Measurements from ENCODE around the gene SMIM11.
A peak's percentile ranks its signal among the peaks of the same experiment; 100 is the strongest.
"Not testable (repeated sequence)": the region's sequence is repeated elsewhere in the genome, so short reads cannot be mapped to it uniquely, and the experiment has no call there.

The SMIM11 gene

DNA sequence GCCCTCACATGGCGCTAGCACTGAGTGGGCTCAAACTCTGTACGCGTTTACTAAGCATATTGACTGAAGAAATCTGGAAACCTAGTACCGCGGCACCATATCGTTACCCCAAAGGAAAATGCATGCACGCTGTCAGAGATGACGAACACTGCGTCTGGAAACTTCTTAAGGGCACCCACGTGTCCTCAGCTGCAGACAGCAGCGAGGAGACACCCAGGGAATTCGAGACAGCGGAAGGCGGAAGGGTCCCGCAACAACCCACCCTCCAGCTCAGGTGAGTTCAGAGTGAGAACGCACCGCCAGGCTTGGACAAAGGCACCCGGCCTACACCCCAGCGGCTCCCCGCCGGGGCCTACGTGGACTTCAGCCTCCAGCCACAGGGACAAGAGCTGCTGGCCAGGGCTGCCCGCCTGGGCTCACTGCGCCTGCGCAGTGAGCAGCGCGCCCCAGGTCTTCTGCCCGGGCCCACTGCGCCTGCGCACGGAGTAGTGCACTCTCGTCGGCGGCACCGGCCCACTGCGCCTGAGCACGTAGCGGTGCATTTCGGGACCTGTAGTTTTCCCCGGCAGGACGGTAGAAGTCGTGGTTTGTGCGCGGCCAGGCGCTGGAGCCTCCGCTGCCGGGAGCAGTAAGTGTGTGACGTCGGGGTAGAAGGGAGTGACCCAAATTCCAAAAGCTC lies at the start of gene SMIM11:
Gene SMIM11, plus strand, starts transcription at position 568 of the 679 bp plus-strand sequence. CDS start 3,998 bp downstream, outside the sequence.
- H3K4me1 Mint-ChIP-seq, H3K27me3 Mint-ChIP-seq, H3K4me3 Mint-ChIP-seq, H3K27ac Mint-ChIP-seq, H3K36me3 Mint-ChIP-seq, H3K9me3 Mint-ChIP-seq: not testable (repeated sequence)

DNA sequence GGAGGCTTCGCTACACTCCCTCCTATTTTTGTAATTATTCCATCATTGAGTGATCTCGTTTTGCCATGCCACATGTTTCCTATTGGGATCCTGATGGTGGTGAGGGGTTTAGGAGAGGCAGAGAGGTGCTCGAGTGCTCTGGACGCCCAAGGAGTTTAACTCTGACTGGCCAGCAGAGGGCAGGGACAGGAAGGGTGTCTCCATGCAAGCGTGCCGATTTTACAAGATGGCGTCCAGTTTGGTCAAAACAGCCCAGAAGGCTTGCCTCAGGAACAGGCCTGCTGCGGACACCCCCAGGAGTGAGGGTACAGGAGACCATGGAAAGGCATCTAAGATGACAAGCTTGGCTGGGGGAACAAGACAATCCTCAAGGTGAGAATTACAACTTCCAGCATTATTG lies 45.3 kb upstream of the SMIM11 start:
- H3K4me1 Mint-ChIP-seq, result no peaks in the 10 kb centered on the region
- no peak overlapping the region for H3K4me3 Mint-ChIP-seq
- H3K27me3 Mint-ChIP-seq, result peaks cover 1% of the 10 kb centered on the region
- H3K27ac Mint-ChIP-seq, result no peak overlapping the region
- H3K9me3 Mint-ChIP-seq, result no peaks in the 10 kb centered on the region
- H3K36me3 Mint-ChIP-seq, result no peaks in the 10 kb centered on the region

DNA sequence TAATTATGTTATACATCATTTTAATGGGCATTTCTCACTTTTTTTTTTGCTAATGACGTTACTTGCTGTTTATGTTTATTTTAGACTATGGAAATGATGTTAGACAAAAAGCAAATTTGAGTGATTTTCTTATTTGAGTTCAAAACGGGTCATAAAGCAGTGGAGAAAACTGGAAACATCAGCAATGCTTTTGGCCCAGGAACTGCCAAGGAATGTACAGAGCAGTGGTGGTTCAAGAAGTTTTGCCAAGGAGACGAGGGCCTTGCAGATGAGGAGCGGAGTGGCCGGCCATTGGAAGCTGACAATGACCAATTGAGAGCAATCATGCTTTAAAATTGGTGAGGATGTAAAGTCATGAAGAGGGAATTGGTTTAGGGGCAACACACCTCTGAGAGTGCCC lies 43.6 kb upstream of the SMIM11 start:
- Mint-ChIP-seq H3K36me3 (no peaks in the 10 kb centered on the region), H3K27me3 (peaks cover 1% of the 10 kb centered on the region), H3K27ac (no peak overlapping the region), H3K4me3 (no peak overlapping the region), H3K4me1 (no peaks in the 10 kb centered on the region), H3K9me3 (no peaks in the 10 kb centered on the region)

GRCh38 chr21:34332347-34332746 lies 43.0 kb upstream of the SMIM11 start:
- Mint-ChIP-seq H3K27me3 (peaks cover 1% of the 10 kb centered on the region), H3K36me3 (no peaks in the 10 kb centered on the region), H3K9me3 (no peaks in the 10 kb centered on the region), H3K4me1 (no peaks in the 10 kb centered on the region), H3K4me3 (no peak overlapping the region), H3K27ac (no peak overlapping the region)

DNA sequence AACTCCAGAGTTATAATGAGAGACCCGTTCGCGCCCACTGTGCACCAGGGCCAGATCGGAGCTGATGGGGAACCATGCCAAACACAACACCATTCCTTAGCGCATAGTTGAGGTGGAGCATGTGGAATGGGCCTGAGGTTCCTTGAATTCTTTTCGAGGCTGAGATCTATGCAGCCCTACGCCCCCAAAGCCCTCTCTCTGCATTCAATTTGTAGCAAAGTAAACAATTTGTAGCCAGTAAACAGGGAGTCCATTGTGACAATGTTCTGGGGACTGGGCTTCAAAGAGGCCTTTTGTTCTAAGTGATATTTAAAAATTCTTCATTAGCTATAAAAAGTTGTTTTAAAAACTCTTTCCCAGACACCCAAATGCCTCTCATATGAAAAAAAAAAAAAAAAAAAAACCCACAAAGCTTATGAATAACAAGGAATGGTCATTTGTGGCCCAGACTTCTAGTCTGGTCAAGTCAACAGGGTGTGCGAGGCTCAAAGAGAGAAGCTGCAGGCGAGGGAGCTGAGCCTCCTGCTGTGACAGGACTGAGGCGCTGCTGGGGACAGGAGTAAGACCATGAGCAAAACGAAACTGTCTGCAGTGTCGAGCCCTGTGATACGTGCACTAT lies 42.1 kb upstream of the SMIM11 start:
- H3K36me3 Mint-ChIP-seq, result no peaks in the 10 kb centered on the region
- H3K4me3 Mint-ChIP-seq, result no peak overlapping the region
- no peaks in the 10 kb centered on the region for H3K9me3 Mint-ChIP-seq
- no peaks in the 10 kb centered on the region for H3K4me1 Mint-ChIP-seq
- H3K27me3 Mint-ChIP-seq, result peaks cover 1% of the 10 kb centered on the region
- peak overlapping the region; percentile 52 for H3K27ac Mint-ChIP-seq

GRCh38 chr21:34335316-34335715 lies 40.0 kb upstream of the SMIM11 start:
- H3K27me3 Mint-ChIP-seq, result peaks cover 1% of the 10 kb centered on the region
- no peaks in the 10 kb centered on the region for H3K4me1 Mint-ChIP-seq
- no peaks in the 10 kb centered on the region for H3K9me3 Mint-ChIP-seq
- no peak overlapping the region for H3K27ac Mint-ChIP-seq
- no peak overlapping the region for H3K4me3 Mint-ChIP-seq
- no peaks in the 10 kb centered on the region for H3K36me3 Mint-ChIP-seq

DNA sequence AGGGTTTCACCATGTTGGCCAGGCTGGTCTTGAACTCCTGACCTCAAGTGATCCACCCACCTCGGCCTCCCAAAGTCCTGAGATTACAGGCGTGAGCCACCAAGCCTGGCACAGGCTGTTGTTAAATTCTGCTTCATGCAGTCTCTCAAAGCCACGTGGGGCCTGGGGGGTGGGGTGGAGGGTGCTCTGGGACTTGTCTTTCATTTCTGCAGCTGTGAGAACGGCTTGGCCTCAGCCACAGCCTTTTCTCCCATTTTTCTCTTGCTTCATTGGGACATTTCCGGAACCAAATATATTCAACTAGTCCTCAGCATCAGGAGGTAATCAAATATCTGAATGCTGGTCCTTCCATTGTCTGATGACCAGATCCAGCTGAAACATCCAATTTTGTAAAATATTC lies 39.1 kb upstream of the SMIM11 start:
- Mint-ChIP-seq H3K4me1 (no peaks in the 10 kb centered on the region), H3K36me3 (no peaks in the 10 kb centered on the region), H3K27me3 (peaks cover 1% of the 10 kb centered on the region), H3K27ac (no peak overlapping the region), H3K4me3 (no peak overlapping the region), H3K9me3 (no peaks in the 10 kb centered on the region)

DNA sequence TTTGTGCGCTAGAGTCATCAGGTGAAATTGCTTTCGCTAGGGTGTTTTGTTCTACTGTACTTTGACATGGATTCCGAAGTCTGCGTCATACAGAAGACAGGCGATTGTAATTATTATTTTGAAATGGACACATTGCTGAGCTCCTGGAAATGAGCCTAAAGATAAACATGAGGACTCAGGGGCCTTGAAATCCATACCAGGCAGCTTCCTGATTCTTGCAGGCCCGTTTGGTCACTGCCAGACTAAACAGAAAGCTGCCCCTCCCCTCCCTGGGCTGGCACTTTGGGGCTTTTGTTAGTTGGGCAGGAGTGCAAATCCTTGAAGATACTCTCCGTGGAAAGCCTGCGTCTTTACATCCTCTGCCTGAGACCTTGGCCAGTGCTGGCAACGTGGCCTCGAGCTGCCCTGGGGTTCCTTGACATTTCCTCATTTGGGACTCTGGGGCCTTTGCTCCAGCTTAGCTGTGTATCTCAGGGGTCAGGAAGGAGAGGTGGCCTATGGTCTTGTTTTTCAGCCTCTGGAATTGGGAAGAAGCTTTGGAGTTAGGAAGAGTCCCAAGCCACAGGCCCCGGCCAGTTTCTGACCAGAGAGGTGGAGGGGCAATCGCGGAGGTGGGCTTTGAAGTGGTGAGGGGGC lies 38.4 kb upstream of the SMIM11 start:
- peaks cover 1% of the 10 kb centered on the region for H3K27me3 Mint-ChIP-seq

DNA sequence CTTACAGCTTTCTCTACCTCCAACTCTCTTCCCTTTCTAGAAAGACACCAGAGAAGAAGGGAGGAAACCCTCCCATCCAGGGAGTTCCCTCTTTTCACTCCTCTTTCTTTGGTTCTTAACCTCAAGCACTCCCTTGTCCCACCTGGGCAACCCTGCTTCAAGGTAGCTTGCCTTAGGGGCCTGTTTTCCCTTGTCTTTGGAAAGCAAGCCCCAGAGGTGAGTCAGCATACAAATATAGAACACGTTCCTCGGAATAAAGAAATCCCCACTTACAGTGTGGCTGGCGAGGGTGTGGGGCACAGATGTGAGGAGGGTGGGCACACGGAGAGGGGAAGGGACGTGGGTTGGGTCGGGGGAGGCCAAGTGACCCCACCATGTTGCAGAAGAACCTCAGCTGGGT lies 37.6 kb upstream of the SMIM11 start:
- no peaks in the 10 kb centered on the region for H3K4me1 Mint-ChIP-seq
- H3K27me3 Mint-ChIP-seq, result peaks cover 1% of the 10 kb centered on the region
- H3K4me3 Mint-ChIP-seq, result no peak overlapping the region
- no peaks in the 10 kb centered on the region for H3K36me3 Mint-ChIP-seq
- H3K27ac Mint-ChIP-seq, result no peak overlapping the region
- no peaks in the 10 kb centered on the region for H3K9me3 Mint-ChIP-seq

More for the DNA sequence above, 38.4 kb upstream of the SMIM11 start:
- Mint-ChIP-seq H3K36me3 (no peaks in the 10 kb centered on the region), H3K27ac (no peak overlapping the region), H3K9me3 (no peaks in the 10 kb centered on the region), H3K4me3 (no peak overlapping the region), H3K4me1 (no peaks in the 10 kb centered on the region)

DNA sequence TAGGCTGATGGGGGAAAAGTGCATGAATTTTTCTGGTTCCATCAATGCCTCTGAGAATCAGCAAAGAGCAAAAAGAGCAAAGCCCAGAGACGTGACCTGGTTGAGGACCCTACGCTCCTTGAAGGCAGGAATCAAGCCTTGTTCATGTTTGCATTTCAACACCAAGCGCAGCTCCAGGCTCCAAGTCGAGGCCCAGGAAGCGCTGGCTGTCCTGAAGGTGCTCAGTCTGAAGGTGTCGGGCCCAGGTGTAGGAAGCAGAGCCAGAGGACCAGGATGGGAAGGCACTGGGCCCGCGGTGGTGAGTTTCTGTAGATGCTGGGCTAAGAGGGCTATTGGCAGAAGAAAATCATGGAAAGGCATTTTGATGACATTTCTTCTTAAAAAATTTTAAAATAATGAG lies 37.1 kb upstream of the SMIM11 start:
- no peaks in the 10 kb centered on the region for H3K36me3 Mint-ChIP-seq
- H3K9me3 Mint-ChIP-seq, result no peaks in the 10 kb centered on the region
- no peak overlapping the region for H3K27ac Mint-ChIP-seq
- H3K27me3 Mint-ChIP-seq, result peaks cover 1% of the 10 kb centered on the region
- H3K4me1 Mint-ChIP-seq, result no peaks in the 10 kb centered on the region
- H3K4me3 Mint-ChIP-seq, result no peak overlapping the region

- Mint-ChIP-seq H3K36me3 (no peaks in the 10 kb centered on the region), H3K27ac (no peak overlapping the region), H3K4me3 (no peak overlapping the region), H3K27me3 (no peaks in the 10 kb centered on the region), H3K9me3 (no peaks in the 10 kb centered on the region), H3K4me1 (no peaks in the 10 kb centered on the region)
Observed at GRCh38 chr21:34340061-34340460, 35.2 kb upstream of the SMIM11 start.

GRCh38 chr21:34342476-34342875 lies 32.8 kb upstream of the SMIM11 start:
- no peak overlapping the region for H3K4me3 Mint-ChIP-seq
- H3K27me3 Mint-ChIP-seq, result no peaks in the 10 kb centered on the region
- no peaks in the 10 kb centered on the region for H3K36me3 Mint-ChIP-seq
- H3K27ac Mint-ChIP-seq, result no peak overlapping the region
- H3K9me3 Mint-ChIP-seq, result no peaks in the 10 kb centered on the region
- no peaks in the 10 kb centered on the region for H3K4me1 Mint-ChIP-seq

GRCh38 chr21:34343347-34343746 lies 32.0 kb upstream of the SMIM11 start:
- H3K9me3 Mint-ChIP-seq, result no peaks in the 10 kb centered on the region
- no peaks in the 10 kb centered on the region for H3K4me1 Mint-ChIP-seq
- no peak overlapping the region for H3K4me3 Mint-ChIP-seq
- H3K27me3 Mint-ChIP-seq, result no peaks in the 10 kb centered on the region
- no peaks in the 10 kb centered on the region for H3K36me3 Mint-ChIP-seq
- no peak overlapping the region for H3K27ac Mint-ChIP-seq

GRCh38 chr21:34343838-34344381 lies 31.4 kb upstream of the SMIM11 start:
- H3K27me3 Mint-ChIP-seq, result no peaks in the 10 kb centered on the region
- H3K36me3 Mint-ChIP-seq, result no peaks in the 10 kb centered on the region
- no peaks in the 10 kb centered on the region for H3K4me1 Mint-ChIP-seq
- no peak overlapping the region for H3K4me3 Mint-ChIP-seq
- H3K9me3 Mint-ChIP-seq, result no peaks in the 10 kb centered on the region
- H3K27ac Mint-ChIP-seq, result no peak overlapping the region

GRCh38 chr21:34344584-34344983 lies 30.7 kb upstream of the SMIM11 start:
- H3K4me1 Mint-ChIP-seq, result no peaks in the 10 kb centered on the region
- H3K4me3 Mint-ChIP-seq, result no peak overlapping the region
- no peaks in the 10 kb centered on the region for H3K36me3 Mint-ChIP-seq
- H3K27ac Mint-ChIP-seq, result no peak overlapping the region
- H3K9me3 Mint-ChIP-seq, result no peaks in the 10 kb centered on the region
- no peaks in the 10 kb centered on the region for H3K27me3 Mint-ChIP-seq

Measured in activated naive CD4-positive, alpha-beta T cell treated with anti-CD3 and anti-CD28 coated beads, Interleukin-2, amount 50 U/mL, for 24 hours (primary cell).